Loucy (cell line): ENCODE results near the gene CYP2D6.

Experiments
- CTCF ChIP-seq: fragments of 200-600 bp; sonication (generic); conservative IDR thresholded peaks from 2 replicates; pipeline ENCODE4 v1.5.1; 2014; ENCODE audit warnings: mild to moderate bottlenecking, antibody characterized with exemption, low read length
- EZH2phosphoT487 ChIP-seq: fragments of 200-600 bp; IDR thresholded peaks from 2 replicates; pipeline ENCODE4 v1.6.1; 2018; ENCODE audit warnings: antibody characterized with exemption, mild to moderate bottlenecking, moderate library complexity, borderline replicate concordance

- TF ChIP-seq CTCF, result no peak
- no peak for TF ChIP-seq EZH2phosphoT487
Measured at GRCh38 chr22:42170946-42171345, 40.3 kb upstream of the CYP2D6 start.
